Kidney epithelial cell (primary cell): ENCODE results near the gene TRPM3. TPM values are rescaled to one million over a fixed set of nuclear protein-coding genes. Genes with fewer than 3 reads are reported as not detected.

Experiments used
- DNase-seq: peaks from one replicate; pipeline ENCODE4 v3.0.0-alpha.2; 2010; ENCODE audit warnings: low read depth
- H3K27me3 ChIP-seq: 2 replicates; pipeline ENCODE4 v1.6.0; 2011; ENCODE audit warnings: low read length; ENCODE audit not compliant: control insufficient read depth, insufficient read depth
- H3K36me3 ChIP-seq: 2 replicates; pipeline ENCODE4 v1.5.1; 2011; ENCODE audit warnings: low read length; ENCODE audit not compliant: control insufficient read depth, insufficient read depth
- H3K4me3 ChIP-seq: 2 replicates; pipeline ENCODE4 v1.5.1; 2011; ENCODE audit warnings: low read depth, mild to moderate bottlenecking, control low read depth, low read length
- total RNA-seq: library from RNA; depleted of rRNA; stranded (reverse); fragments of >200 nt; gene quantifications from 2 replicates; pipeline ENCODE4 v1.2.3, GENCODE V29; 2015
- TF ChIP-seq, protein P1 (sequence below): IDR thresholded peaks from 2 replicates; pipeline ENCODE4 v1.5.1; 2011; ENCODE audit warnings: mild to moderate bottlenecking, moderate library complexity, low read length, control low read depth, inconsistent platforms; ENCODE audit not compliant: insufficient read depth, poor library complexity, severe bottlenecking

TRPM3 gene
- total RNA-seq, 1 donor from 2014 or later = not detected

DNA sequence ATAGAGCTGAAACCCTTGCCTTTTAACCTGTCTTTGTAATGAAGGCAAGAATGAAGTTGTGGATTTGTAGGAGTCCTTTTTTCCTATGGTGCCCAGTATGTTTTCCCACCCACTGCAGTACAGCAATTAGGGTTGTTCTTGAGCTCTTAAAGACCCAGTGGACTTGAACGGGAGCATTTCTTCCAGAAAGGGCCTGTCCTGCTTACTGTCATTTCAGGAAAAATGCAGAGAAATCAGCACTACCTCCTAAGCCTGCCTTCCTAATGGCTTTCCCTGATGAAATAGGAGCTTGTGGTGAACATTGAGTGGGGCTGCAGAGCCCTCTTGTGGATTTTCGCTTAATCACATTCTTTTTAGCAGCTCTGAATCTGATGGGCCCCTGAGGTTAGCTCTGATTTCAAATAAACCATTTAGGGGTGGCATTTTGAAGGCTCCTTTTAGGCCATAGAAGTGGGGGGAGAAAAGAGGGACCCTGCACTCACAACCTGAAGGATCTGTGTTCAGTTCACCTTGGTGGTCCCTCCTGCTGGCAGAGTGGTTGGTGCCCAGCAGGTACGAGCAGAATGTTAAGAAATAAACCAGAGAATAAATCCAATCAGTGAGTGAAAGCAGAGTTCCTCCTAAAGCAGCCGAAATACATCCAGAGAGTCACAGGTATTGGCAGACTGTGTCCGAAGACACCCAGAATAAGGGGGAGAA, 519.0 kb downstream of the TRPM3 start:
- DNase-seq = peak; percentile 49
- TF ChIP-seq, protein P1, sequence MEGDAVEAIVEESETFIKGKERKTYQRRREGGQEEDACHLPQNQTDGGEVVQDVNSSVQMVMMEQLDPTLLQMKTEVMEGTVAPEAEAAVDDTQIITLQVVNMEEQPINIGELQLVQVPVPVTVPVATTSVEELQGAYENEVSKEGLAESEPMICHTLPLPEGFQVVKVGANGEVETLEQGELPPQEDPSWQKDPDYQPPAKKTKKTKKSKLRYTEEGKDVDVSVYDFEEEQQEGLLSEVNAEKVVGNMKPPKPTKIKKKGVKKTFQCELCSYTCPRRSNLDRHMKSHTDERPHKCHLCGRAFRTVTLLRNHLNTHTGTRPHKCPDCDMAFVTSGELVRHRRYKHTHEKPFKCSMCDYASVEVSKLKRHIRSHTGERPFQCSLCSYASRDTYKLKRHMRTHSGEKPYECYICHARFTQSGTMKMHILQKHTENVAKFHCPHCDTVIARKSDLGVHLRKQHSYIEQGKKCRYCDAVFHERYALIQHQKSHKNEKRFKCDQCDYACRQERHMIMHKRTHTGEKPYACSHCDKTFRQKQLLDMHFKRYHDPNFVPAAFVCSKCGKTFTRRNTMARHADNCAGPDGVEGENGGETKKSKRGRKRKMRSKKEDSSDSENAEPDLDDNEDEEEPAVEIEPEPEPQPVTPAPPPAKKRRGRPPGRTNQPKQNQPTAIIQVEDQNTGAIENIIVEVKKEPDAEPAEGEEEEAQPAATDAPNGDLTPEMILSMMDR = peak; percentile 62
- Histone ChIP-seq H3K36me3 (no peaks in the 10 kb centered on the region), H3K4me3 (no peak overlapping the region), H3K27me3 (no peaks in the 10 kb centered on the region)

DNA sequence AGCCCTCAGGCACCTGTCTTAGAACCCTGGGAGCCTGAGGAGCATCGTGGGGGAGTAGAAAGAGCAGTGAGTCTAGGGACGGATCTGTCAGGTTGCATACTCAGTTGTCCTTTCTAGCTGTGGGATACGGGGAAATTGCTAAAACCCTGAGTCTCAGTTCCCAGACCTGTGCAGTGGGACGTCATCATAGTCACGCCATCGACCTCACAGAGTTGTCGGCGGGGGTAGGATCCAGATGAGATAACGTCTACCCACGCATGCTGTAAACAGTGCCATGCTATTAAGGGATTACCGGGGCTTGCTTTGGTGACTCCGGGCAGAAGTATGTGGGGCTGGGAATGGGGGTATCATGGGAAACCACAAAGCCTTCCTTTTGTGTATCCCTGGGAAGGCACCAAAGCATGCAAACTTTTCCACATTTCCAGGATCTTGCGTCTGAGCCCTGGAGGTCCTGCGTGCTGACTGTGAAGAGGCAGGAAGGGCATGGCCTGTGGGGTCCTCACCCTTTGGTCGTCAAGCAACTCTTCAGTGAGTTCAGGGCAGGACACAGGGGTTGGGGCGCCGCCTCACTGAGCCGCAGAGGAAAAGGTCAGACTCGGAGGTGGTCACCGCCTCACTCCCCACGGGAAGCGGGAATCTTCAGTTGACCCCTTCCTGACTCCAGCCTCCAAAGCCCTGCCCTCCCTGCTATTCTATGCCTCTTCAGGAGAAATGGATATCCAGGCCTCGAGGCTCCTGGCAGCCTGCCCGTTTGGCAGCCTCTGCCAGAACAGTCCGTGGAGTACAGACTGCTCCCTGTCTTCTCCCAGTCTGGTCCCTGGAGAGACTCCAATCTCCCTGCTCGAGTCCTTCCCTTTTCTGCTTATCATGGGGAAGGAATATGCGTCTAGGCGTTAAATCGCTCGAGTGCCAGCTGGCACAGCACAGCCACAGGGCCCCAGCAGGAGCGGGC, 520.1 kb downstream of the TRPM3 start:
- no peaks in the 10 kb centered on the region for H3K27me3 ChIP-seq
- TF ChIP-seq, protein P1 = no peak
- H3K36me3 ChIP-seq = no peaks in the 10 kb centered on the region
- no peak overlapping the region for H3K4me3 ChIP-seq
- peak; percentile 80 for DNase-seq

DNA sequence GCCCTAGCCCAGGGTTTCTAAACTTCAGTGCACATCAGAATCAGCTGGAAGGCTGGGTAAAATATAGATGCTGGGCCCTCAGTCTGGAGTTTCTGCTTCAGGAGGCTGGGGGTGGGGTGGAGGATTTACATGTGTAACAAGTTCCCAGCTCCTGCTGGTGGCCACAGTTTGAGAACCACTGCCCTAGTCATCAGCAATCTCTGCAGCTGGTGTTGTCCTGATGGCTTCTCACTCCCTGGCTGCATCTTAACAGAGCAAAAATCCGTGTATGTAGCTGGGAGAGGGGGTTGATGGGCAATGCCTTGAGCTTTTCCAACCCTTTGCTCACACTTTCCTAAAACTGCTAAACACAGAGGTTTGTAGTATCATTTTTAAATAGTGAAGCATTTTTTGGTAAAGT, 520.9 kb downstream of the TRPM3 start:
- H3K27me3 ChIP-seq = no peaks in the 10 kb centered on the region
- H3K36me3 ChIP-seq = no peaks in the 10 kb centered on the region
- TF ChIP-seq, protein P1 = no peak
- no peak for DNase-seq
- H3K4me3 ChIP-seq = no peak overlapping the region

DNA sequence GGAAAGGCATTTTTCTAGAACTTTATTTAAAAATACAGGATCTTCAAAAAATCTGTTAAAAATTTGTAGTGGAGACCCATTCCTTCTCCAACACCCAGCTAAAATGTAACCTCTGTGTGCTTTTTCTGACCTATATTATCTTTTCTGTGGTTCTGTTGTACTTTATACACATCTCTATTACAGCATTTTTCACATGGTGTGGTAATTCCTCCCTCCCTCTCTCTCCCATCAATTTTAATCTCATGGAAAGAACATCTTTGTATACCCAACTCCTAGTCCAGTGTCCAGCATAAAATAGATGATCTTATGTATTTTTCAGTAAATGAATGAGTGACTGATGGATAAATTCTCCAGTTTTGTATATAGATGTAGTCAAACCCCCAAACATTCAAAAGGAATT, 523.5 kb downstream of the TRPM3 start:
- H3K4me3 ChIP-seq = no peak overlapping the region
- TF ChIP-seq, protein P1 = no peak
- no peak for DNase-seq
- no peaks in the 10 kb centered on the region for H3K27me3 ChIP-seq
- no peaks in the 10 kb centered on the region for H3K36me3 ChIP-seq

DNA sequence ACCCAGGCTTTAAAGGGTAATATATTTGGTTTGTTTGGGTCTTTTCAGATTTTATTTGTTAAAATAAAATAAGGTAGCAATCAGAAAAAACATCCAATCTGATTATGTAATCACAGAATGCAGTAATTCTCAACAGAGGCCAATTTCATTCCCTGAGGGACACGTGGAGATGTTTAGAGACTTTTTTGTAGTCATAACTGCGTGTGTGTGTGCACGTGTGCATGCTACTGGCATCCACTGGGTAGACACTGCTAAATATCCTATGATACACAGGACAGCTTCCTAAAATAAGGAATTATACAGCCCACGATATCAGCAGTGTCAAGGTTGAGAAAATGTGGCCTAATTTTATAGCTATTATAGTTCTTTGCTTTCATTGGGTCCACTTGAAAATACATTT, 526.2 kb downstream of the TRPM3 start:
- no peak overlapping the region for H3K4me3 ChIP-seq
- no peaks in the 10 kb centered on the region for H3K27me3 ChIP-seq
- H3K36me3 ChIP-seq = no peaks in the 10 kb centered on the region
- DNase-seq = no peak
- TF ChIP-seq, protein P1 = no peak
